Smooth muscle cell (in vitro differentiated cells): Measurements from ENCODE around the gene RMND5A. TPM values are rescaled to one million over a fixed set of nuclear protein-coding genes. Genes with fewer than 3 reads are reported as not detected.

Experiments
- DNase-seq: peaks from one replicate; lab custom pipeline; 2025; ENCODE audit not compliant: unreplicated experiment; lab: John Stamatoyannopoulos, UW
- H2AFZ ChIP-seq: fragments of 200-600 bp; sonication (generic); 2 replicates; pipeline ENCODE4 v1.6.0; 2016; ENCODE audit warnings: antibody characterized with exemption, low read depth, mild to moderate bottlenecking
- H3F3A ChIP-seq: fragments of 200-600 bp; sonication (generic); 2 replicates; pipeline ENCODE4 v1.6.0; 2017; ENCODE audit warnings: antibody characterized with exemption, low read depth
- H3K27ac ChIP-seq: fragments of 200-600 bp; sonication (generic); 2 replicates; pipeline ENCODE4 v1.5.1; 2016; ENCODE audit warnings: low read depth, mild to moderate bottlenecking
- H3K27me3 ChIP-seq: fragments of 200-600 bp; sonication (generic); 2 replicates; pipeline ENCODE4 v1.6.1; 2016; ENCODE audit warnings: low read depth, mild to moderate bottlenecking
- H3K36me3 ChIP-seq: fragments of 200-600 bp; sonication (generic); 2 replicates; pipeline ENCODE4 v1.5.1; 2016; ENCODE audit warnings: low read depth
- H3K4me1 ChIP-seq: fragments of 200-600 bp; sonication (generic); 2 replicates; pipeline ENCODE4 v1.5.1; 2016; ENCODE audit warnings: low read depth
- H3K4me2 ChIP-seq: fragments of 200-600 bp; sonication (generic); 2 replicates; pipeline ENCODE4 v1.6.0; 2016; ENCODE audit warnings: mild to moderate bottlenecking
- H3K4me3 ChIP-seq: fragments of 200-600 bp; sonication (generic); 2 replicates; pipeline ENCODE4 v1.5.1; 2016; ENCODE audit warnings: mild to moderate bottlenecking
- H3K79me2 ChIP-seq: fragments of 200-600 bp; sonication (generic); 2 replicates; pipeline ENCODE4 v1.6.0; 2016; ENCODE audit warnings: low read depth, mild to moderate bottlenecking
- H3K9ac ChIP-seq: fragments of 200-600 bp; sonication (generic); 2 replicates; pipeline ENCODE4 v1.6.0; 2016; ENCODE audit warnings: low read depth
- H3K9me3 ChIP-seq: fragments of 200-600 bp; sonication (generic); replicated peaks from 2 replicates; pipeline ENCODE4 v1.5.1; 2016; ENCODE audit warnings: low read depth
- H4K20me1 ChIP-seq: fragments of 200-600 bp; sonication (generic); 2 replicates; pipeline ENCODE4 v1.6.0; 2016; ENCODE audit warnings: low read depth
- WGBS: methylation state at CpG from one replicate; pipeline ENCODE4 v1.1.7; 2016; ENCODE audit warnings: low lambda C conversion rate; 5-methylcytosine and 5-hydroxymethylcytosine counted together
- polyA plus RNA-seq: library from polyadenylated mRNA; unstranded; fragments of >200 nt; fragmentation: Nextera tagmentation; extraction: Ambion mirVana; gene quantifications from 2 replicates; pipeline ENCODE4 v1.2.1, GENCODE V29; 2016
- total RNA-seq: library from RNA; depleted of rRNA; stranded (reverse); fragments of >200 nt; gene quantifications from 2 replicates; pipeline ENCODE4 v1.2.3, GENCODE V29; 2014
- TF ChIP-seq, protein P1 (sequence below): fragments of 200-600 bp; sonication (generic); IDR thresholded peaks from 2 replicates; pipeline ENCODE4 v1.5.1; 2017; ENCODE audit warnings: borderline replicate concordance, mild to moderate bottlenecking, antibody characterized with exemption; ENCODE audit not compliant: insufficient read depth, poor library complexity, severe bottlenecking

Gene RMND5A
- total and polyA plus RNA-seq, 2 experiments from 2014 or later: 6.0 to 26.8 TPM

DNA sequence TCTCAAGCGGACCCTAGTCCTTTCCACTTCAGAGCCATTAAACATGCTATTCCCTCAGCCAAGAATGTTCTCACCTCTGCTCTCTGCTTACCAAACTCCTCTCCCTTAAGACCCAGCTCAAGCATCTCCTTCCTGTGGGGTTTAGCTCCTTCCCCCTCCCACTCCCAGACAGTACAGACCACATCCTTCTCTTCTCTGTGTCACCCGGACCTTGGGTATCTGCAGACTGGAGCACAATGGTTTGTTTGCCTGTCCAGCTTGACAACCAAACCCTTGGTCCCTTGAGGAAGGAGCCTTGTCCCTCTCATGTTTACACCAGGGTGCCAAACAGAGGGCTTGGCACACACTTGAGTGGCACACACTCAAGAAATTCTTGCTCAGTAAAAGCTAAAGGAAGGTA, 74.8 kb downstream of the RMND5A start:
- Histone ChIP-seq H3K4me3 (no peak overlapping the region), H4K20me1 (no peaks in the 10 kb centered on the region), H3K4me1 (peaks cover 12% of the 10 kb centered on the region), H3K9me3 (no peaks in the 10 kb centered on the region), H3F3A (no peaks in the 10 kb centered on the region), H3K27ac (no peak overlapping the region), H3K79me2 (no peaks in the 10 kb centered on the region), H2AFZ (no peak overlapping the region), H3K27me3 (peaks cover 52% of the 10 kb centered on the region), H3K9ac (no peak overlapping the region), H3K4me2 (no peak overlapping the region), H3K36me3 (no peaks in the 10 kb centered on the region)
- DNase-seq: no peak
- TF ChIP-seq, protein P1, sequence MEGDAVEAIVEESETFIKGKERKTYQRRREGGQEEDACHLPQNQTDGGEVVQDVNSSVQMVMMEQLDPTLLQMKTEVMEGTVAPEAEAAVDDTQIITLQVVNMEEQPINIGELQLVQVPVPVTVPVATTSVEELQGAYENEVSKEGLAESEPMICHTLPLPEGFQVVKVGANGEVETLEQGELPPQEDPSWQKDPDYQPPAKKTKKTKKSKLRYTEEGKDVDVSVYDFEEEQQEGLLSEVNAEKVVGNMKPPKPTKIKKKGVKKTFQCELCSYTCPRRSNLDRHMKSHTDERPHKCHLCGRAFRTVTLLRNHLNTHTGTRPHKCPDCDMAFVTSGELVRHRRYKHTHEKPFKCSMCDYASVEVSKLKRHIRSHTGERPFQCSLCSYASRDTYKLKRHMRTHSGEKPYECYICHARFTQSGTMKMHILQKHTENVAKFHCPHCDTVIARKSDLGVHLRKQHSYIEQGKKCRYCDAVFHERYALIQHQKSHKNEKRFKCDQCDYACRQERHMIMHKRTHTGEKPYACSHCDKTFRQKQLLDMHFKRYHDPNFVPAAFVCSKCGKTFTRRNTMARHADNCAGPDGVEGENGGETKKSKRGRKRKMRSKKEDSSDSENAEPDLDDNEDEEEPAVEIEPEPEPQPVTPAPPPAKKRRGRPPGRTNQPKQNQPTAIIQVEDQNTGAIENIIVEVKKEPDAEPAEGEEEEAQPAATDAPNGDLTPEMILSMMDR: no peak
- 90% methylated on average over 2 of the region's 2 CpGs for WGBS

DNA sequence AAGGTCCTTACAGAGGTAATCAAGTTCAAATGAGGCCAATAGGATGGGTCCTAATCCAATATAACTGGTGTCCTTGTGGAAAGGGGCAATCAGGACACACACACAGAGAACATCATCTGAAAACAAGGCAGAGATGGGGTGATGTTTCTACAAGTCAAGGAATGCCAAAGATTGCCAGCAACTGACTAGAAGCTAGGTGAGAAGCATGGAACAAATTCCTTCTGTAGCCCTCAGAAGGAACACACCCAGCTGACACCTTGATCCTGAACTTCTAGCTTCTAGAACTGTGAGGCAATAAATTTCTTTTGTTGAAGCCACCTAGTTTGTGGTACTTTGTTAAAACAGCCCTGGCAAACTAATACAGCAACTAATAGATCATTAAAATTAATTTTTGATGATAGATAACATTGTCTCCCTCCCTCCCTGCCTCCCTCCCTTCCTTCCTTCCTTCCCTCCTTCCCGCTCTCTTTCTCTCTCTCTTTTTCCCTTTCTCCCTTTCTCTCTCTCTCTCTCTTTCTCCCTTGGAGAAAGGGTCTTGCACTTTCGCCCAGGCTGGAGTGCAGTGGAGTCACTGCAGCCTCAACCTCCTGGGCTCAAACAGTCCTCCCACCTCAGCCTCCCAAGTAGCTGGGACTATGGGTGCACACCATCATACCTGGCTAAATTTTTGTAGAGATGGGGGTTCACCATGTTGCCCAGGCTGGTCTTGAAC, 80.9 kb downstream of the RMND5A start:
- no peak overlapping the region for H3K9ac ChIP-seq
- no peak for DNase-seq
- WGBS: 61% methylated on average over 2 of the region's 2 CpGs

DNA sequence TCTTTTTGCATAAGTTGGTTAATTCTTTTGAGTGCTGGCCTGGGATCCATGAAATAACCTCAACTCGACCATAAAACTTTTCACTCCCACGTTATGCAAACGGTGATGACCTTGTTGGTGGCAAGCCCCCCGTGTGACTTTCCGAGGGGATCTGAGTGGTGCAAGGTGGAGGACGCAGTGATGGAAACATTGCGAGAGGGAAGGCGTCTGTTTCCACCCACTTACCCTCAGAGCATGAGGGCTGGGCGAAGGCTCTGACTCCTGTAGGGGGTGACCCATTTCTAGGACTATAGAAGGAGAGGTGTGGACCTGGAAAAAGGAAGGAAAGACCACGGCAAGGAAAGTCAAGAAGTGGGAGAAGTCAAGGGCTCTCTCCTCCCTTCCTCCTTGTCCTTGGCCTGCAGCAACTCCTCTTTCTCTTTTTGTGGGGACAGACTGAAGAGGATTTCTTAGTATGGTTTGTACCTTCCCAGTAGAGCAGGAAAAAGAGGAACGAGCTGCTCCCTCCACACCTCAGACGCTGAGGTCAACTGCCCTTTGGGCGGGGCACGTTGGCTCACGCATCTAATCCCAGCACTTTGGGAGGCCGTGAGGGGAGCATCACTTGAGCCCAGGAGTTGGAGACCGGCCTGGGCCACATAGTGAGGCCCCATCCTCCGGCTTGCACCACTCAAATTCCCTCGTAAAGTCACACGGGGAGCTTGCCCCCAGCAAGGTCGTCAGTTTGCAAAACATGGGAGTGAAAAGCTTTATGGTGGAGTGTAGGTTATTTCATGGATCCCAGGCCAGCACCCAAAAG, 86.2 kb downstream of the RMND5A start:
- Histone ChIP-seq H3K79me2 (no peaks in the 10 kb centered on the region), H3K9ac (no peak overlapping the region), H3K36me3 (no peaks in the 10 kb centered on the region), H3K4me2 (no peak overlapping the region), H2AFZ (no peak overlapping the region), H3F3A (no peaks in the 10 kb centered on the region), H4K20me1 (no peaks in the 10 kb centered on the region), H3K4me1 (peaks cover 3% of the 10 kb centered on the region), H3K4me3 (no peak overlapping the region), H3K27me3 (peaks cover 5% of the 10 kb centered on the region), H3K27ac (no peak overlapping the region), H3K9me3 (no peaks in the 10 kb centered on the region)
- DNase-seq: no peak
- TF ChIP-seq, protein P1: no peak
- 82% methylated on average over 21 of the region's 21 CpGs for WGBS

More for the DNA sequence above, 80.9 kb downstream of the RMND5A start:
- Histone ChIP-seq H3K27ac (no peak overlapping the region), H3F3A (no peaks in the 10 kb centered on the region), H3K4me1 (no peaks in the 10 kb centered on the region), H3K4me3 (no peak overlapping the region), H2AFZ (no peak overlapping the region), H3K27me3 (peaks cover 13% of the 10 kb centered on the region), H3K36me3 (no peaks in the 10 kb centered on the region), H3K4me2 (no peak overlapping the region), H3K79me2 (no peaks in the 10 kb centered on the region), H4K20me1 (no peaks in the 10 kb centered on the region), H3K9me3 (no peaks in the 10 kb centered on the region)
- TF ChIP-seq, protein P1: no peak
